DMS153 treated with DMSO at 0.1 percent for 48 hours (cell line): ENCODE results near the gene FAM151A.

Source experiments
- DNase-seq: peaks from one replicate; lab custom pipeline; 2025; ENCODE audit not compliant: unreplicated experiment; lab: John Stamatoyannopoulos, UW

FAM151A gene

GRCh38 chr1:54623216-54624007, at the start of gene FAM151A:
Gene FAM151A (minus strand): TSS chr1:54623525. CDS start chr1:54623395, 130 bp downstream.
- no peak for DNase-seq

- DNase-seq: peak; percentile 36
Observed at GRCh38 chr1:54671985-54672608, 48.8 kb upstream of the FAM151A start.

GRCh38 chr1:54668567-54668966, 45.2 kb upstream of the FAM151A start:
- DNase-seq: no peak

GRCh38 chr1:54667797-54668196, 44.5 kb upstream of the FAM151A start:
- no peak for DNase-seq

GRCh38 chr1:54666333-54666732, 43.0 kb upstream of the FAM151A start:
- no peak for DNase-seq

GRCh38 chr1:54665852-54666251, 42.5 kb upstream of the FAM151A start:
- DNase-seq: no peak

- no peak for DNase-seq
Observed at GRCh38 chr1:54664364-54664763, 41.0 kb upstream of the FAM151A start.

- DNase-seq: no peak
Observed at GRCh38 chr1:54663725-54664124, 40.4 kb upstream of the FAM151A start.

- DNase-seq: no peak
Observed at GRCh38 chr1:54658164-54658913, 35.0 kb upstream of the FAM151A start.

GRCh38 chr1:54653036-54653435, 29.7 kb upstream of the FAM151A start:
- no peak for DNase-seq

- DNase-seq: no peak
Observed at GRCh38 chr1:54652168-54652567, 28.8 kb upstream of the FAM151A start.

GRCh38 chr1:54651608-54652007, 28.3 kb upstream of the FAM151A start:
- DNase-seq: no peak

GRCh38 chr1:54650417-54650816, 27.1 kb upstream of the FAM151A start:
- DNase-seq: no peak

GRCh38 chr1:54649921-54650320, 26.6 kb upstream of the FAM151A start:
- DNase-seq: no peak

GRCh38 chr1:54649130-54649898, 26.0 kb upstream of the FAM151A start:
- DNase-seq: no peak

- no peak for DNase-seq
Observed at GRCh38 chr1:54645806-54646676, 22.7 kb upstream of the FAM151A start.

GRCh38 chr1:54643736-54644135, 20.4 kb upstream of the FAM151A start:
- no peak for DNase-seq

GRCh38 chr1:54640863-54641836, 17.8 kb upstream of the FAM151A start, which contains the start of gene MROH7:
Gene MROH7 (plus strand): TSS chr1:54641786. CDS start chr1:54652927, 11,141 bp downstream.
- no peak for DNase-seq

- no peak for DNase-seq
Observed at GRCh38 chr1:54640361-54640760, 17.0 kb upstream of the FAM151A start.
